HepG2 (cell line): Measurements from ENCODE around the gene ZNF444. TPM values are rescaled to one million over a fixed set of nuclear protein-coding genes. Genes with fewer than 3 reads are reported as not detected.

ENCODE experiments used
- CENPT ChIP-seq: sonication (generic); formaldehyde crosslinking; IDR thresholded peaks from 2 replicates; pipeline ENCODE4 v1.8.0; 2022; ENCODE audit warnings: low read depth, mild to moderate bottlenecking, moderate library complexity, missing genetic modification reagents
- EZH2 ChIP-seq: conservative IDR thresholded peaks from 2 replicates; pipeline ENCODE4 v1.6.1; 2012; ENCODE audit warnings: mild to moderate bottlenecking, low read depth, low read length, moderate library complexity
- GLI4 ChIP-seq: sonication (generic); formaldehyde crosslinking; IDR thresholded peaks from 2 replicates; pipeline ENCODE4 v1.5.1; 2020; ENCODE audit warnings: missing genetic modification reagents, mild to moderate bottlenecking, moderate library complexity, borderline replicate concordance
- HMGA1 ChIP-seq: sonication (generic); formaldehyde crosslinking; conservative IDR thresholded peaks from 2 replicates; pipeline ENCODE4 v1.4.0; 2020; ENCODE audit warnings: missing genetic modification reagents
- KDM5A ChIP-seq: fragments of 200-600 bp; sonication (generic); IDR thresholded peaks from 2 replicates; pipeline ENCODE4 v1.7.0; 2018; ENCODE audit warnings: antibody characterized with exemption, mild to moderate bottlenecking, low read length, borderline replicate concordance
- NCOA5 ChIP-seq: sonication (generic); formaldehyde crosslinking; IDR thresholded peaks from 2 replicates; pipeline ENCODE4 v1.4.0; 2020; ENCODE audit warnings: missing genetic modification reagents
- POGZ ChIP-seq: sonication (generic); formaldehyde crosslinking; IDR thresholded peaks from 2 replicates; pipeline ENCODE4 v1.4.0; 2020; ENCODE audit warnings: mild to moderate bottlenecking, missing genetic modification reagents
- TARDBP ChIP-seq: sonication (generic); formaldehyde crosslinking; IDR thresholded peaks from 2 replicates; pipeline ENCODE4 v1.8.0; 2022; ENCODE audit warnings: mild to moderate bottlenecking, missing genetic modification reagents
- THYN1 ChIP-seq: sonication (generic); formaldehyde crosslinking; IDR thresholded peaks from 2 replicates; pipeline ENCODE4 v1.8.1; 2023; ENCODE audit warnings: low read depth, mild to moderate bottlenecking, moderate library complexity, missing genetic modification reagents, borderline replicate concordance
- XBP1 ChIP-seq: sonication (generic); formaldehyde crosslinking; IDR thresholded peaks from 2 replicates; pipeline ENCODE4 v1.5.0; 2020; ENCODE audit warnings: missing genetic modification reagents
- ZBTB21 ChIP-seq: sonication (generic); formaldehyde crosslinking; IDR thresholded peaks from 2 replicates; pipeline ENCODE4 v1.4.0; 2020; ENCODE audit warnings: missing genetic modification reagents
- ZBTB38 ChIP-seq: sonication (generic); formaldehyde crosslinking; IDR thresholded peaks from 2 replicates; pipeline ENCODE4 v1.5.1; 2020; ENCODE audit warnings: mild to moderate bottlenecking, missing genetic modification reagents
- ZFP90 ChIP-seq: sonication (generic); formaldehyde crosslinking; IDR thresholded peaks from 2 replicates; pipeline ENCODE4 v1.8.0; 2022; ENCODE audit warnings: missing genetic modification reagents, mild to moderate bottlenecking, inconsistent platforms, borderline replicate concordance
- ZMAT3 ChIP-seq: sonication (generic); formaldehyde crosslinking; conservative IDR thresholded peaks from 2 replicates; pipeline ENCODE4 v1.7.0; 2021; ENCODE audit warnings: missing genetic modification reagents
- ZNF224 ChIP-seq: sonication (generic); formaldehyde crosslinking; IDR thresholded peaks from 2 replicates; pipeline ENCODE4 v1.5.0; 2020; ENCODE audit warnings: mild to moderate bottlenecking, missing genetic modification reagents
- ZNF333 ChIP-seq: sonication (generic); formaldehyde crosslinking; IDR thresholded peaks from 2 replicates; pipeline ENCODE4 v1.4.0; 2020; ENCODE audit warnings: mild to moderate bottlenecking, missing genetic modification reagents, borderline replicate concordance
- ZNF543 ChIP-seq: sonication (generic); formaldehyde crosslinking; IDR thresholded peaks from 2 replicates; pipeline ENCODE4 v1.4.0; 2020; ENCODE audit warnings: mild to moderate bottlenecking, missing genetic modification reagents
- ZNF562 ChIP-seq: sonication (generic); formaldehyde crosslinking; IDR thresholded peaks from 2 replicates; pipeline ENCODE4 v1.8.0; 2022; ENCODE audit warnings: missing genetic modification reagents, borderline replicate concordance
- ZNF709 ChIP-seq: sonication (generic); formaldehyde crosslinking; IDR thresholded peaks from 2 replicates; pipeline ENCODE4 v1.5.0; 2020; ENCODE audit warnings: mild to moderate bottlenecking, missing genetic modification reagents
- polyA plus RNA-seq, 8 experiments: library from polyadenylated mRNA; depleted of rRNA in 3 of 8; stranded (reverse) in 7 of 8; unstranded in 1 of 8; fragments of >200 nt; fragmentation: Illumina TruSeq in 4 of 8; extraction: Trizol in 4 of 8; gene quantifications; 2 replicates each; pipeline versions ENCODE4 v1.2.1 to v1.2.3, GENCODE V29; 2011 to 2016; ENCODE audit warnings: low read depth in 4 of 8, missing spikeins in 1 of 8, mixed read lengths in 1 of 8; ENCODE audit not compliant: insufficient read depth in 1 of 8
- total RNA-seq, 5 experiments: library from RNA; depleted of rRNA; stranded (reverse); fragments of >200 nt; fragmentation: Illumina TruSeq; extraction: Trizol; gene quantifications; 2 replicates each; pipeline ENCODE4 v1.2.3, GENCODE V29; 2016; ENCODE audit warnings: low read depth in 1 of 5
- TF ChIP-seq, protein P1 (sequence below): IDR thresholded peaks from 2 replicates; pipeline ENCODE4 v1.6.1; 2018; ENCODE audit warnings: missing genetic modification reagents
- TF ChIP-seq, protein P2 (sequence below): sonication (generic); formaldehyde crosslinking; IDR thresholded peaks from 2 replicates; pipeline ENCODE4 v1.4.0; 2020; ENCODE audit warnings: missing genetic modification reagents
- TF ChIP-seq, protein P3 (sequence below): sonication (generic); formaldehyde crosslinking; IDR thresholded peaks from 2 replicates; pipeline ENCODE4 v1.4.0; 2020; ENCODE audit warnings: missing genetic modification reagents, mild to moderate bottlenecking, borderline replicate concordance
- TF ChIP-seq, protein P4 (sequence below): sonication (generic); formaldehyde crosslinking; IDR thresholded peaks from 2 replicates; pipeline ENCODE4 v1.5.1; 2020; ENCODE audit warnings: missing genetic modification reagents, mild to moderate bottlenecking, borderline replicate concordance

ZNF444 gene
- total and polyA plus RNA-seq, 2 of the 13 experiments (the other 11 are each of a cell fraction or from before 2014, with no cell fraction given): 27.4 to 30.3 TPM

DNA sequence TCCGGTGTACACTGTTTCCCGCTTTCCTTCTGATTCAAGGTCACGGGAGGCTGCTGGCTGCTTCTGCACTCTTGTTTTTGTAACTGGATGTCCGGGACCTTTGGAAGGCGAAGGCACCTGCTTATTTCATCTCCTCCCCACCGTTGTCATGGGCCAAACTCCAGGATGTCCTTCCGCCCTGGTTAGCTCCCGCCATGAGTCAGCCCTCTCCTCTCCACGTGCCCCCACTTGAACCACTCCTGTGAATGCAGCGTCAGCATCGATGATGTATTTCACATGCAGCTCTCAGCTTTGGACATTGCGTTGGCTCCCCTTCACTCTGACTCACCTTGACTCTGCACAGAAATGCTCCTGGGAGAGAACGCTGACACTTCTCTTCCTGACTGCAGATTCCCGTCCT lies 29.2 kb downstream of the ZNF444 start (continued):
- TF ChIP-seq, protein P1, sequence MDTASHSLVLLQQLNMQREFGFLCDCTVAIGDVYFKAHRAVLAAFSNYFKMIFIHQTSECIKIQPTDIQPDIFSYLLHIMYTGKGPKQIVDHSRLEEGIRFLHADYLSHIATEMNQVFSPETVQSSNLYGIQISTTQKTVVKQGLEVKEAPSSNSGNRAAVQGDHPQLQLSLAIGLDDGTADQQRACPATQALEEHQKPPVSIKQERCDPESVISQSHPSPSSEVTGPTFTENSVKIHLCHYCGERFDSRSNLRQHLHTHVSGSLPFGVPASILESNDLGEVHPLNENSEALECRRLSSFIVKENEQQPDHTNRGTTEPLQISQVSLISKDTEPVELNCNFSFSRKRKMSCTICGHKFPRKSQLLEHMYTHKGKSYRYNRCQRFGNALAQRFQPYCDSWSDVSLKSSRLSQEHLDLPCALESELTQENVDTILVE: peak; percentile 56; the same call in 1 of the 2 replicates
- no peak for TF ChIP-seq ZBTB21 (CRISPR knock-in tag)
- no peak for TF ChIP-seq CENPT (CRISPR knock-in tag)
- TF ChIP-seq, protein P2, sequence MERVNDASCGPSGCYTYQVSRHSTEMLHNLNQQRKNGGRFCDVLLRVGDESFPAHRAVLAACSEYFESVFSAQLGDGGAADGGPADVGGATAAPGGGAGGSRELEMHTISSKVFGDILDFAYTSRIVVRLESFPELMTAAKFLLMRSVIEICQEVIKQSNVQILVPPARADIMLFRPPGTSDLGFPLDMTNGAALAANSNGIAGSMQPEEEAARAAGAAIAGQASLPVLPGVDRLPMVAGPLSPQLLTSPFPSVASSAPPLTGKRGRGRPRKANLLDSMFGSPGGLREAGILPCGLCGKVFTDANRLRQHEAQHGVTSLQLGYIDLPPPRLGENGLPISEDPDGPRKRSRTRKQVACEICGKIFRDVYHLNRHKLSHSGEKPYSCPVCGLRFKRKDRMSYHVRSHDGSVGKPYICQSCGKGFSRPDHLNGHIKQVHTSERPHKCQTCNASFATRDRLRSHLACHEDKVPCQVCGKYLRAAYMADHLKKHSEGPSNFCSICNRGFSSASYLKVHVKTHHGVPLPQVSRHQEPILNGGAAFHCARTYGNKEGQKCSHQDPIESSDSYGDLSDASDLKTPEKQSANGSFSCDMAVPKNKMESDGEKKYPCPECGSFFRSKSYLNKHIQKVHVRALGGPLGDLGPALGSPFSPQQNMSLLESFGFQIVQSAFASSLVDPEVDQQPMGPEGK (CRISPR knock-in tag): peak; percentile 47; the same call in 1 of the 2 replicates
- TF ChIP-seq ZNF543: 0 out of 2 replicates have a peak, but pooled peaks have one; percentile 59
- TF ChIP-seq ZNF333 (CRISPR knock-in tag): no peak
- TF ChIP-seq, protein P3, sequence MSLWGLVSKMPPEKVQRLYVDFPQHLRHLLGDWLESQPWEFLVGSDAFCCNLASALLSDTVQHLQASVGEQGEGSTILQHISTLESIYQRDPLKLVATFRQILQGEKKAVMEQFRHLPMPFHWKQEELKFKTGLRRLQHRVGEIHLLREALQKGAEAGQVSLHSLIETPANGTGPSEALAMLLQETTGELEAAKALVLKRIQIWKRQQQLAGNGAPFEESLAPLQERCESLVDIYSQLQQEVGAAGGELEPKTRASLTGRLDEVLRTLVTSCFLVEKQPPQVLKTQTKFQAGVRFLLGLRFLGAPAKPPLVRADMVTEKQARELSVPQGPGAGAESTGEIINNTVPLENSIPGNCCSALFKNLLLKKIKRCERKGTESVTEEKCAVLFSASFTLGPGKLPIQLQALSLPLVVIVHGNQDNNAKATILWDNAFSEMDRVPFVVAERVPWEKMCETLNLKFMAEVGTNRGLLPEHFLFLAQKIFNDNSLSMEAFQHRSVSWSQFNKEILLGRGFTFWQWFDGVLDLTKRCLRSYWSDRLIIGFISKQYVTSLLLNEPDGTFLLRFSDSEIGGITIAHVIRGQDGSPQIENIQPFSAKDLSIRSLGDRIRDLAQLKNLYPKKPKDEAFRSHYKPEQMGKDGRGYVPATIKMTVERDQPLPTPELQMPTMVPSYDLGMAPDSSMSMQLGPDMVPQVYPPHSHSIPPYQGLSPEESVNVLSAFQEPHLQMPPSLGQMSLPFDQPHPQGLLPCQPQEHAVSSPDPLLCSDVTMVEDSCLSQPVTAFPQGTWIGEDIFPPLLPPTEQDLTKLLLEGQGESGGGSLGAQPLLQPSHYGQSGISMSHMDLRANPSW (CRISPR knock-in tag): no peak
- no peak for TF ChIP-seq ZNF562 (CRISPR knock-in tag)
- TF ChIP-seq POGZ (CRISPR knock-in tag): no peak
- TF ChIP-seq EZH2: no peak
- TF ChIP-seq NCOA5: no peak
- 0 out of 2 replicates have a peak, but pooled peaks have one; percentile 59 for TF ChIP-seq XBP1 (CRISPR knock-in tag)
- TF ChIP-seq ZNF224 (CRISPR knock-in tag): no peak
- TF ChIP-seq ZFP90 (CRISPR knock-in tag): no peak; the same call in 1 of the 2 replicates
- TF ChIP-seq ZMAT3 (CRISPR knock-in tag): peak; percentile 76; the same call in 1 of the 2 replicates
- TF ChIP-seq KDM5A: no peak
- TF ChIP-seq ZBTB38: 0 out of 2 replicates have a peak, but pooled peaks have one; percentile 47
- TF ChIP-seq HMGA1 (CRISPR knock-in tag): no peak
- TF ChIP-seq TARDBP (CRISPR knock-in tag): peak; percentile 18; the same call in 1 of the 2 replicates
- TF ChIP-seq GLI4 (CRISPR knock-in tag): peak; percentile 35; the same call in 1 of the 2 replicates
- TF ChIP-seq ZNF709 (CRISPR knock-in tag): no peak
- TF ChIP-seq, protein P4, sequence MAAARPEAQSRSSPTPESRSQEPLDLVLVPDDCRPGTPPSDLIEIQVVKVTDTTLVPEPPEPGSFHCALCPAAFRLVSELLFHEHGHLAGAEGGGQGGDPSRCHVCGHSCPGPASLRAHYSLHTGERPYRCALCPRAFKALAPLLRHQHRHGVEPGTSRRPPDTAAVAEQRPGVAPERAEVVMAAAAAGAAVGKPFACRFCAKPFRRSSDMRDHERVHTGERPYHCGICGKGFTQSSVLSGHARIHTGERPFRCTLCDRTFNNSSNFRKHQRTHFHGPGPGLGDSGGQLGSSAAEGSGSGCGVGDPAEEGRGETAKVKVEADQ: no peak
- no peak for TF ChIP-seq THYN1
